Endothelial cell (in vitro differentiated cells): Measurements from ENCODE around the gene ZDHHC11. TPM values are rescaled to one million over a fixed set of nuclear protein-coding genes. Genes with fewer than 3 reads are reported as not detected.
"Not testable (repeated sequence)": the region's sequence is repeated elsewhere in the genome, so short reads cannot be mapped to it uniquely, and the experiment has no call there.

Experiments used
- DNase-seq: peaks from one replicate; pipeline ENCODE4 v3.0.0; 2021; ENCODE audit warnings: low spot score
- H3K27ac Mint-ChIP-seq: one replicate; pipeline ENCODE4 v1.8.0; 2021; ENCODE audit warnings: mixed read lengths, inconsistent platforms; ENCODE audit not compliant: unreplicated experiment
- H3K27me3 Mint-ChIP-seq: one replicate; pipeline ENCODE4 v1.8.0; 2021; ENCODE audit warnings: mild to moderate bottlenecking, moderate library complexity, mixed read lengths, inconsistent platforms; ENCODE audit not compliant: unreplicated experiment
- H3K36me3 Mint-ChIP-seq: one replicate; pipeline ENCODE4 v1.8.0; 2021; ENCODE audit warnings: mild to moderate bottlenecking, low read depth, mixed read lengths, inconsistent platforms; ENCODE audit not compliant: unreplicated experiment
- H3K4me1 Mint-ChIP-seq: one replicate; pipeline ENCODE4 v1.8.0; 2021; ENCODE audit warnings: mild to moderate bottlenecking, mixed read lengths, inconsistent platforms; ENCODE audit not compliant: unreplicated experiment
- H3K4me3 Mint-ChIP-seq: one replicate; pipeline ENCODE4 v1.8.0; 2021; ENCODE audit warnings: mild to moderate bottlenecking, mixed read lengths, inconsistent platforms; ENCODE audit not compliant: unreplicated experiment
- H3K9me3 Mint-ChIP-seq: one replicate; pipeline ENCODE4 v1.8.0; 2021; ENCODE audit warnings: mixed read lengths, inconsistent platforms; ENCODE audit not compliant: unreplicated experiment
- total RNA-seq: library from RNA; stranded (reverse); fragmentation: NEBNext Ultra II Directional; extraction: Animal tissue kit (Norgen Biotek cat#: 25700); gene quantifications from one replicate; pipeline ENCODE4 v1.2.1, GENCODE V29; 2021; ENCODE audit not compliant: unreplicated experiment
- TF ChIP-seq, protein P1 (sequence below): fragments of 200-600 bp; sonication (generic); IDR thresholded peaks from one replicate; pipeline ENCODE4 v1.5.0; 2021; ENCODE audit warnings: antibody characterized with exemption; ENCODE audit not compliant: unreplicated experiment

ZDHHC11 gene
- total RNA-seq, 1 donor from 2014 or later, result 14.3 TPM

DNA sequence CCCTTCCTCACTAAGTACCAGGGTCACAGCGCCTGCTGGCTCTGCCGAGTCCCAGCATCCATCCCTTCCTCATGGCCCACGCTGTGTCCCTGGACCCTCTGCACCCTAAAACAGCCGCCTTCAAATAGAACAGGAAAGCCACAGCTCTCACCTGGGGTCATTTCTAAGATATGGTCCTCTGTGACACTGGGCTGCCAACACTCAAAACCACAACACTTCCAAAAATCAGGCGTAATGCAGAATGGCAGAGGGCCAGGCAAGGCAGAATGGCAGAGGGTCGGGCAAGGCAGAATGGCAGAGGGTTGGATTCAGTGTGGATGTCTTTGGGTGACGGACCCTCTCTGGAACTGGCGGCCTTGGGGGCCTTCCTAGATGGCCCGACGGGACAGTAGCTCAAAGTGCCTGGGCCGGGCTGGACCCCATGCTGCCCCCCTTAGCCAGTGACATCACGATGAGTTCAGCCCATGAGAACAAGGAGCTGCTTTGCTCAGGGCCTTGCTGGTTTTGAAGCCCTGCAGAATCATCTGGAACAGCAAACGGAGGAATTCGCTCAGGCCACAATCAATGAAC lies 101.6 kb downstream of the ZDHHC11 start:
- H3K27me3 Mint-ChIP-seq, result peaks cover under 1% of the 10 kb centered on the region
- H3K36me3 Mint-ChIP-seq, result peaks cover 3% of the 10 kb centered on the region
- no peaks in the 10 kb centered on the region for H3K9me3 Mint-ChIP-seq
- no peak overlapping the region for H3K27ac Mint-ChIP-seq
- TF ChIP-seq, protein P1, sequence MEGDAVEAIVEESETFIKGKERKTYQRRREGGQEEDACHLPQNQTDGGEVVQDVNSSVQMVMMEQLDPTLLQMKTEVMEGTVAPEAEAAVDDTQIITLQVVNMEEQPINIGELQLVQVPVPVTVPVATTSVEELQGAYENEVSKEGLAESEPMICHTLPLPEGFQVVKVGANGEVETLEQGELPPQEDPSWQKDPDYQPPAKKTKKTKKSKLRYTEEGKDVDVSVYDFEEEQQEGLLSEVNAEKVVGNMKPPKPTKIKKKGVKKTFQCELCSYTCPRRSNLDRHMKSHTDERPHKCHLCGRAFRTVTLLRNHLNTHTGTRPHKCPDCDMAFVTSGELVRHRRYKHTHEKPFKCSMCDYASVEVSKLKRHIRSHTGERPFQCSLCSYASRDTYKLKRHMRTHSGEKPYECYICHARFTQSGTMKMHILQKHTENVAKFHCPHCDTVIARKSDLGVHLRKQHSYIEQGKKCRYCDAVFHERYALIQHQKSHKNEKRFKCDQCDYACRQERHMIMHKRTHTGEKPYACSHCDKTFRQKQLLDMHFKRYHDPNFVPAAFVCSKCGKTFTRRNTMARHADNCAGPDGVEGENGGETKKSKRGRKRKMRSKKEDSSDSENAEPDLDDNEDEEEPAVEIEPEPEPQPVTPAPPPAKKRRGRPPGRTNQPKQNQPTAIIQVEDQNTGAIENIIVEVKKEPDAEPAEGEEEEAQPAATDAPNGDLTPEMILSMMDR, result no peak
- H3K4me3 Mint-ChIP-seq, result no peak overlapping the region
- H3K4me1 Mint-ChIP-seq, result peaks cover 3% of the 10 kb centered on the region
- no peak for DNase-seq

DNA sequence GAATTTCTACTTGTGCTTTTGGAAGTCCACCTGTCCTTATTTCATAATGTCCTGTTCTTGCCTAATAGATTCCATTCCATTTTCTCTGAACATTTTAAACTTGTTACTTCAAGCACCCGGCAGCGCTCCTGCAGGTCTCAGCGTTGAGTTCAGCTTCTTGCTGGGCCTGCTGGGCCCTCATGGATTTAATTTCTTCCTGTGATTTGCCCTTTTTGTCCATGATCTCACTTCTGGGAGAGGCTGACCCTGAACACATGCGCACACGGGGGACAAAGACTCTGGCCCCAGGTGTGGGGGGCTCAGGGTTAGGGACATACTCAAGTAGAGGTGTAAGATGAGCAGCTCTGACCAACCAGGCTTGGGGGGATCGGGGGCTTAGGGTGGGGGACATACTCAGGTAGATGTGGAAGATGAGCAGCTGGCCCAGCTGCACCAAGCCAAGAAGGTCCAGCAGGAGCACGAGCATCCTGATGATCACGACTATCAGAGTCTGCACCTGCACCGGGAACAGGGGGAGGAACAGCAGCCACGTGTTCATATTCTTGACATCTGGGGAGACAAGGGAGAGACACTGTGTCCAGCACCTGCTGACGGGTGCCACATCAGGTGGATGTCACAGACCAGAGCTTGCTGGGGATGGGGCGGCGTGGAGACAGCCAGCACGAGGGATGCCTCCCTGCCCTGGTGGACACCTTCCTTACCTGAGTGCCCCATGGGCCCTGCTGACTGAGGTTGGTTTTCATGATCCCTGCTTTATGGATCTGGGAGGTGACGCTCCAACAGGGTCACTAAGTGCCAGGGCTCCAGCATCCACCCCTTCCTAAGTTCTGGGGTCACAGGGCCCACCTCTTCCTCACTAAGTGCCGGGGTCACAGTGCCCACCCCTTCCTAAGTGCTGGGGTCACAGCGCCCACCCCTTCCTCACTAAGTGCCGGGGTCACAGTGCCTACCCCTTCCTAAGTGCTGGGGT lies 102.5 kb downstream of the ZDHHC11 start:
- not testable (repeated sequence) for DNase-seq, H3K36me3 Mint-ChIP-seq, H3K27me3 Mint-ChIP-seq, H3K27ac Mint-ChIP-seq, H3K4me1 Mint-ChIP-seq, H3K4me3 Mint-ChIP-seq, H3K9me3 Mint-ChIP-seq

DNA sequence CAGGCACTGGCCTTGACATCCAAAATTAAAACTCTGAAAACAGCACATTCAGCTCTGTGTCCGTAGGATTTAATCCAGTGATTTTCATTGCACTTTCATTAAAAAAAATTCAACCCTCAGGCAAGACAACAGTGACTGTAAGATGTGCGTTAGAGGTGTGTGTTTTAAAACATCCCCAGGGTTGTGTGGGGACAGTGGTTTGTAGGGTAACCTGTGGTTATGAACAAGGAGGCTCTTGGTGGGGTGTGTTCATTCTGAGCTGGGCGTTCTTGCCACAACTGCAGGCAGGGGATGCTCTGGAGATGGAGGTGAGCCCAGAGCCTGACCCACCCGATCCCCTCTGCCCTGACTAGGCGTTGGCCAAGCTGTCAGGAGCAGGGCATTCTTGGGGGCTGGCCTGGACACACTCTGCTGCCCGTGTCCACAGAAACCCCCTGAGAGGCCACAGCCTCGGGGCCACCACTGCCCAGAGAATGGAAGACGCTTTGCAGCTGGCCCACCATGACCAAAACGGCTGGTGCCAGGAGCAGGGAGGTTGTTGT lies 103.4 kb downstream of the ZDHHC11 start:
- not testable (repeated sequence) for DNase-seq, H3K27ac Mint-ChIP-seq, H3K4me1 Mint-ChIP-seq, H3K4me3 Mint-ChIP-seq, H3K36me3 Mint-ChIP-seq, H3K9me3 Mint-ChIP-seq, H3K27me3 Mint-ChIP-seq

DNA sequence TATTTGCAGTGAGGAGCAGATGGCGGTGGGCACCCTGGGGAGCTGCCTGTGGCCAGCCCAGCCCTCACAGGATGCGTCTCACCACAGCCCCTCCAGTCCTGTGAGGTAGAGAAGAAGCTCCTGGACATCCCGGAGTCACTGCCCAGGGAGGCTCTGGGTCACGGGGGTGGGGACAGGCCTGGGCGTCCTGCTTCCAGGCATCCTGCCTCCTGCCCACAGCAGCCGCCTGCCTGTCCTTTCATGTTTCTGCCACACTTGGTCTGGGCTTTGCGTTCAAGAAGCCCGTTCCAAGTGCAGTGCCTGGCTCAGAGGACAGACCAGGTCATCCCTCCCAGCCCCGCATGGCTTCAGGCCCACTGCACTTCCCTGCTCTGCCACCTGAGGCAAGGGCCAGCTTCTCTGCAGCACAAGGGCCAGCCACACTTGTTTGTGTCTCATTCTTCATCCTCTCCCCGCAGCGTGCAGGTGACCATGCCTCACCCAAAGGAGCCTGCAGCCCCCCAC lies 104.5 kb downstream of the ZDHHC11 start:
- Mint-ChIP-seq H3K4me3 (no peak overlapping the region), H3K9me3 (no peaks in the 10 kb centered on the region)

More for the DNA sequence above, 104.5 kb downstream of the ZDHHC11 start:
- H3K4me1 Mint-ChIP-seq, result peaks cover 5% of the 10 kb centered on the region
- TF ChIP-seq, protein P1, result no peak
- no peaks in the 10 kb centered on the region for H3K36me3 Mint-ChIP-seq
- DNase-seq, result no peak
- no peak overlapping the region for H3K27ac Mint-ChIP-seq
- H3K27me3 Mint-ChIP-seq, result peaks cover 2% of the 10 kb centered on the region

Other genes with a start within 250 kb of the ZDHHC11 start
- gene CEP72, start 238.6 kb downstream of the ZDHHC11 start, total RNA-seq, result 11.9 TPM
- 0.05 TPM for gene TPPP, start 157.6 kb downstream of the ZDHHC11 start, total RNA-seq
- not detected for gene ZDHHC11B, start 66.3 kb downstream of the ZDHHC11 start, total RNA-seq
- 53.0 TPM for gene BRD9, start 41.8 kb upstream of the ZDHHC11 start, total RNA-seq
- 8.4 TPM for gene TRIP13, start 41.9 kb upstream of the ZDHHC11 start, total RNA-seq
- 1.8 TPM for gene NKD2, start 157.8 kb upstream of the ZDHHC11 start, total RNA-seq